HS-5 (cell line): ENCODE results near the gene ZSCAN5A.
"Not testable (repeated sequence)": the region's sequence is repeated elsewhere in the genome, so short reads cannot be mapped to it uniquely, and the experiment has no call there.

Experiments
- DNase-seq: peaks from one replicate; pipeline ENCODE4 v3.0.0-alpha.2; 2012; ENCODE audit warnings: low read depth

Gene ZSCAN5A

DNA sequence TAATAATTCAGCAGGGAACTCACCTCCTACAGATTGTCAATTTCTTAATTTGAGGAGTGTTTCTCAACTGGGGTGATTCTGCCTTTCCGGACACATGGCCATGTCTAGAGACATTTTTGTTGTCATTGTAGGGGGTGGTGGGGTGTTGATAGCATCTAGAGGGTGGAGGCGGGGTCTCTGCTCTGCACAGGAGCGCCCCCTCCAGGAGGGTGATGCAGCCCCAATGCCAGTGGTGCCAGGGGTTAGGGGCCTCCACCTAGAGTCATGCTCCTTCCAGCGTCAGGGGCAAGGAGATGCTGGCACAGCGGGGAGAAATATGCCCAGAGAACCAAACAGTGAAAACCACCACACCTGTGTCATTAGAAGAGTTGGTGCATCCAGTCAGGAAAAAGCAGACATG lies 107.1 kb downstream of the ZSCAN5A start:
- DNase-seq, result not testable (repeated sequence)

DNA sequence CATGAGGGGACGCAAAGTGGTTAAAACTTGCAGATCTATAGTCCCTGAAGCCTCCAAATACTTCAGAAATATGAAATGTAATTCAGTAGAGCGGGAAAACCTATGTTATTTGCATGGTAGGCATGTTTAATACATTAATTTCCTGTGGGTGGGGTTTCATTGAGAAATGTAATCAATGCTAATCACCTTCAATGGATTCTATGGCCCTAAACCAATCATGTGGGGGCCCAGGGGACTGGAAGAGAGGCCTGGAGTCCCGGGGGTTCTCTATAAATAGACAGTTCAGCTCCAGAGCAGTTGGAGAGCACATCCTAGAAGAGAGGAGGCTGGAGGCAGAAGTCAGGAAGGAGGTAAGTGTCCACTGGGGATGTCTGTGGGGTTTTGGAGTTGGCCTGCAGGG lies 112.7 kb downstream of the ZSCAN5A start, which contains the start of gene ZSCAN5C:
Gene ZSCAN5C, plus strand, starts transcription at position 301 of the 400 bp plus-strand sequence. CDS start 3,641 bp downstream, outside the sequence.
- no peak for DNase-seq

DNA sequence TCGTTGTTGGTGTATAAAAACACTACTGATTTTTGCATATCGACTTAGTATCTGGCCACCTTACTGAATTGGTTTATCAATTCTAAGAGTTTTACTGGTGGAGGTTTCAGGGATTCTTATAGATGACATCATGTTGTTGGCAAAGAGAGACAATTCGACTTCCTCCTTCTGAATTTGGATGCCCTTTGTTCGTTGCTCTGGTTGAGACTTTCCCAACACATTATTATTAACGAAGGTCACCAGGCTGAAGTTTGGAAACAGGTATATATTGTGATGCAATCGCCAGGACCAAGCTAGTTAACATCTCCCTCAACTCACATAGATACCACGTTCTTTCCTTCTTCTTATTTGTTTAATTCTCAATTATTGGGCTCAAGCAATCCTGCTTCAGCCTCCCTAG lies 115.0 kb downstream of the ZSCAN5A start:
- no peak for DNase-seq

DNA sequence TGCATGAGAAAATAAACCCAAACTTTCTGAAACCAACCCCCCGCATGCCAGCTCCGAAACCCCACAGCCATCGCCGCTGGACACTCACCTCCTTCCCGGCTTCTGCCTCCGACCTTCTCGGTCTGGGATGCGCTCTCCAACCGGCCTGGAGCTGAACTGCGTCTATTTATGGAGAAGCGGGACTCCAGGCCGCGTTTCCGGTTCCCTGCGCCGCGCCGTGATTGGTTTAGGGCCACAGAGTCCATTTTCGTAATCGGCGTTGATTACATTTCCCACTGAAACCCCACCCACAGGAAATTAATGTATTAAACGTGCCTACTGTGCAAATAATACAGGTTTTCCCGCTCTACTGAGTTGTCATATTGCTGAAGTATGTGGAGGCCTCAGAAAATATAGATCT lies 117.0 kb downstream of the ZSCAN5A start, which contains the start of gene ZSCAN5B:
Gene ZSCAN5B, minus strand, starts transcription at position 138 of the 400 bp plus-strand sequence. CDS start 4,731 bp downstream, outside the sequence.
- DNase-seq, result not testable (repeated sequence)

DNA sequence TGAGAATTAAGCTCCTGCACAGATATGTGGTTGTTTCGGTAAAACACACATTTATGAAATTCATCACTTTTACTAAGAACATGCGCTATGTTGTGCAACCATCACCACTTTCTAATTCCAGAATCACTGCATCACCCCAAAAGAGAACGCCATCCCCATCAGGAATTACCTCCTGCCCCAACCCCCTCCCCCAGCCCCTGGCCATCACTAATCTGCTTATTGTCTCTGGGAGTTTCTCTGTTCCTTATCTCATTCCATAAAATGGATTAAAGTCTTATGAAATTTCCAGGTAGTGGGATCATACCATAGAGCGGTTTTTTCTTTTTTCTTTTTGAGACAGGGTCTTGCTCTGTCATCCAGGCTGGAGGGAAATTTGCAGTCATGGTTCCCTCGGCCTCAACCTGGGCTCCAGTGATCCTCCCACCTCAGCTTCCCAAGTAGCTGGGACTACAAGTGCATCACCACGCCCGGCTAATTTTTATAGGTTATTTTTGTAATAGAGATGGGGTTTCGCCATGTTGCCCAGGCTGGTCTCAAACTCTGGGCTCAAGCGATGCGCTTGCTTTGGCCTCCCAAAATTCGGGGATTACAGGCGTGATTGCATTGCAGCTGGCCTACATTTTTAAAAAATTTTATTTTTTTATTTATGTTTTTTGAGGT lies 120.5 kb downstream of the ZSCAN5A start:
- DNase-seq, result no peak

DNA sequence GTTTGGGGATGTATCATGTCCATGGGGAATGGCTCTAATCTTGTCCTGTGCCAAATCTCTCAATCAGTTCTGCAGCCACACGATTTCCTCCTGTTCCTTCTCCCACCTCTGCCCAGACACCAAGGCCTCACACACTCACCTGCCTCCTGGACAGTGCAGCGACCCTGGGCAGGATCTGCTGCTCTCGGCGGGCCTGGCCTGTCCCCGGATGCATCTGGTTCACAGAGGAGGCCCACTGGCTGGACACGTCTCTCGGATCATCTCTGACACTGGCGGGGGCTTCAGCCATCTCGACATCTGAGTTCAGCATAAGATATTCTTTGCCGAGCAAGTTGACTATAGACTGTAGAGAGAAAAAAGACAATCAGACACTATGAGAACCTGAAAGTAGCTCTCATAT lies 122.9 kb downstream of the ZSCAN5A start:
- no peak for DNase-seq

DNA sequence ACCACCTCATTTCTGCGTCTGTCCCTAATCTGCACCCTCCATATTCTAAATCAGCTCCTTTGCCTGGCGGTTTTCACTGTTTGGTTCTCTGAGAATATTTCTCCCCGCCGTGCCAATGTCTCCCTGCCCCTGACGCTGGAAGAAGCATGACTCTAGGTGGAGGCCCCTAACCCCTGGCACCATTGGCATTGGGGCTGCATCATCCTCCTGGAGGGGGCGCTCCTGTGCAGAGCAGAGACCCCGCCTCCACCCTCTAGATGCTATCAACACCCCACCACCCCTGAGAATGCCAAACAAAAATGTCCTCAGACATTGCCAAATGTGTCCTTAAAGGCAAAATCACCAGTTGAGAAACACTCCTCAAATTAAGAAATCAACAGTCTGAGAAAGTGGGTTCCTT lies 123.5 kb downstream of the ZSCAN5A start:
- DNase-seq, result no peak

DNA sequence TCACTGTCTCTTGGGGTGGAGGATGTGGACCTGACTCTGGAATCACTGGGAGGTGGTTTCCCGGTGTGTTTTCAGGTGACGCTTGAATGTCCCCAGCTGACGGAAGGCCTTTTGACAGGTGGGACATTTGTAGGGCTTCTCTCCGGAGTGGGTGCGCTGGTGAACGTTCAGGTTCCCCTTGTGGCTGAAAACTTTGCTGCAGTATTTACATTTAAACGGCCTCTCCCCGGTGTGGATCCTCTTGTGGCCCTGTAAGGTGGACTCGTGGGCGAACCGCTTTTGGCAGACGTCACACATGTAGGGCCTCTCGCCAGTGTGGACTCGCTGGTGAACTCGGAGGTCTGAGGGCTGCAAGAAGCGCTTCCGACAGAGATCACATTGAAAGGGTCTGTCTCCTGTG lies 124.9 kb downstream of the ZSCAN5A start:
- no peak for DNase-seq

DNA sequence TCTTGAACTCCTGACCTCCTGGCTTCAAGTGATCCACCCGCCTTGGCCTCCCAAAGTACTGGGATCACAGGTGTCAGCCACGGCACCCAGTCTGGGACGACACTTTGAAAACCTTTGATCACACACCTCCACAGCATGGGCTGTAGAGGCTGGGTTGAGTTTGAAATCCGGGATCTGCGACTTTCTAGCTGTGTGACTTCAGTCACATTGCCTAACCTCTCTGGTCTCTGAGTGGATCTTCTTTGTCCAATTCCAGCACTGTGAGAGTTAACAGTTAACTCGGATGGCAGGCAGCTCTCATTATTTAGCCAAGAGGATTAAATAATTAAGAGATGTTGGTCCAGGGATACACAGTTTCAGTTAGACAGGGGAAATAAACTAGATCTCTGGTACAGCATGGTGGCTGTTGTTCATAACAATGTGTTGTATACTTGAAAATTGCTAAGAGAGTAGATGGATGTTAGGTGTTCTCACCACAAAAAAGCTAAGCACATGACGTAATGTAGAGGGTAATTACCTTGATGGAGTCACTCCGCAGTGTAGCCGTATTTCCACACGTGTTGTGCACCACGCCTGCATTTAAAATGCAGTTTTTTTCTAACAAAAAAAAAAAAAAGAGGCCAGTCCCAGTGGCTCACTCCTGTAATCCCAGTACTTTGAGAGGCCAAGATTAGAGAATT lies 136.9 kb downstream of the ZSCAN5A start:
- DNase-seq, result no peak

DNA sequence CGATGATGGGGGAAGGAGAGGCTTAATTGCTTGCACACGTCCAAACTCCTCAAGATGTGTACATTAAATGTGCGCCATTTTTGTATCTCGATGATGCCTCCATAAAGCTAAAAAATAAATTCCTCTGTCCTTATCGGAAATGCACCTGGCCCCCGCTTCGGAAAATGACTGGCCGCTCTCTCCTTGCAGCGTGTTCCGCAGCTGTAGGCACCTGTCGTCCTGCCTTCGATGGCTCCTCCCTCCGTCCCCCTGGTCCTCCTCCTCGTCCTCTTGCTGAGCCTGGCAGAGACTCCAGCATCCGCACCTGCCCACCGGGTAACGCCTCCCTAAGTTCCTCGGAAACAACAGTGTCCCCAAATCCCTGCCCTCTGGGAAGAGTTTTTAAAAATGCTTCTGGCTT lies 137.8 kb downstream of the ZSCAN5A start:
- no peak for DNase-seq

DNA sequence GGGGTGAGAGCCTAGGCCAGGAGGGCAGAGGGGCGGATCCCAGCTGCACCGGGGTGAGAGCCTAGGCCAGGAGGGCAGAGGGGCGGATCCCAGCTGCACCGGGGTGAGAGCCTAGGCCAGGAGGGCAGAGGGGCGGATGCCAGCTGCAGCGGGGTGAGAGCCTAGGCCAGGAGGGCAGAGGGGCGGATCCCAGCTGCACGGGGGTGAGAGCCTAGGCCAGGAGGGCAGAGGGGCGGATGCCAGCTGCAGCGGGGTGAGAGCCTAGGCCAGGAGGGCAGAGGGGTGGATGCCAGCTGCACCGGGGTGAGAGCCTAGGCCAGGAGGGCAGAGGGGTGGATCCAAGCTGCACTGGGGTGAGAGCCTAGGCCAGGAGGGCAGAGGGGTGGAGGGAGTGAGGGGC lies 138.3 kb downstream of the ZSCAN5A start:
- not testable (repeated sequence) for DNase-seq

DNA sequence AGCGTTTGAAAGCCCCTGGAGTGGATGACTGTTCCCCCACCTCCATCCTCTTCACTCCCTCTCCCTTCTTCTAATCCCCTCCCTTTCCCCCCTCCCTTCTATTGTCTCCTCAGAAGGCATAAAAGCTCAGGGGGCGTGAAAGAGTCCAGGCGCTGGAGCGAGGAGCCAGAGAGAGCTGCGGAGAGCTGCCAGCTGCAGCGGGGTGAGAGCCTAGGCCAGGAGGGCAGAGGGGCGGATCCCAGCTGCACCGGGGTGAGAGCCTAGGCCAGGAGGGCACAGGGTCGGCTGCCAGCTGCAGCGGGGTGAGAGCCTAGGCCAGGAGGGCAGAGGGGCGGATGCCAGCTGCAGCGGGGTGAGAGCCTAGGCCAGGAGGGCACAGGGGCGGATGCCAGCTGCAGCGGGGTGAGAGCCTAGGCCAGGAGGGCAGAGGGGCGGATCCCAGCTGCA lies 138.8 kb downstream of the ZSCAN5A start, which contains the start of gene GALP:
Gene GALP, plus strand, starts transcription at position 148 of the 447 bp plus-strand sequence. CDS start 1,101 bp downstream, outside the sequence.
- not testable (repeated sequence) for DNase-seq

DNA sequence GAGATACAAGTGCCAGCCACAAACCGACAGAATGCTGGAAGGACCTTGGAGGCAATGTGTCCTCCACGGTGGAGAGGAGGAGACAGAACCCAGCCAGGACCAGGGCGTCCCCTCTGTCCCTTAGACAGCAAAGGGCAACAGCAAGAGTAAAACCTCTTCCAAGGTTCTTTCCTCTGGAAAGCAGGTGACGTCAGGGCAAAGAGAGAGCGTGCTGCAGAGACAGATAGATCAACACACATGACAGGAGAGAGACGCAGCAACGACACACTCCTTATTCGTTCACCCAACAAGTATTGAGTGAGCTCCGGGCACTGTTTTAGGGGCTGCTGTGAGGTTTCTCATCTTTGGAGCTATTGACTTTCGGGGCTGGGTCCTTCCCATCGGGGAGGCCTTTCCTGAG lies 140.1 kb downstream of the ZSCAN5A start:
- DNase-seq, result no peak

DNA sequence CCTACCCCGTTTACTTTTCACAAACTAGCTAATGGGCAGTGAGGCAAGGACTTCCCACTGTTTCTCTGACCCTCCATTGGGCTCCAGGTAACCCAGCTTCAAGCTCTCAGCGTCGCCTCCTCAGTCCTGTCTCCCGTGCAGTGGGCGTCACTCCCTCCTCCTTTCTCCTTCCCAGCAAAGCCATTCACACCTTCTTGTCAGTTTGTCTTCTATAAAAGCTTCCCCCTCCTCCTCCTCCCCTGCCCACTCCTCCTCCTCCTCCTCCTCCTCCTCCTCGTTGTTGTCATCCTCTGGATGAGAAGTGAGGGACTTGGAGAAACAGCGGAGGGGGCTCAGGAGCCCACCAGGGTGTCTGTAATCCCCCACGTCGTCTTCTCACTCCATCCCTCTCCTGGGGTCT lies 140.6 kb downstream of the ZSCAN5A start:
- no peak for DNase-seq
